Activated CD8-positive, alpha-beta memory T cell treated with anti-CD3 and anti-CD28 coated beads, Interleukin-2, amount 10 ng/mL, durations not matched to agents 7 days and 5 days (primary cell): ENCODE data around the gene NRP1. TPM values are rescaled to one million over a fixed set of nuclear protein-coding genes. Genes with fewer than 3 reads are reported as not detected.
"Not testable (repeated sequence)": the region's sequence is repeated elsewhere in the genome, so short reads cannot be mapped to it uniquely, and the experiment has no call there.

ENCODE experiments used
- ATAC-seq: fragments of 150-1000 bp; cut with Tn5 transposase; one replicate; pipeline ENCODE4 v1.10.0; 2021; ENCODE audit warnings: moderate library complexity
- CTCF ChIA-PET: fragments of 350-600 bp; sonication (Branson Sonifier 250); formaldehyde crosslinking; loops from one replicate; lab custom pipeline; 2021; ENCODE audit warnings: antibody characterized with exemption; lab: Charles Lee
- DNase-seq: peaks from one replicate; pipeline ENCODE4 v3.0.0-alpha.2; 2020
- H3K27ac Mint-ChIP-seq: one replicate; pipeline ENCODE4 v1.8.0; 2021; ENCODE audit warnings: mild to moderate bottlenecking, mixed read lengths
- H3K27me3 Mint-ChIP-seq: one replicate; pipeline ENCODE4 v1.8.0; 2021; ENCODE audit warnings: mixed read lengths
- H3K36me3 Mint-ChIP-seq: one replicate; pipeline ENCODE4 v1.8.0; 2021; ENCODE audit warnings: mild to moderate bottlenecking, mixed read lengths
- H3K4me1 Mint-ChIP-seq: one replicate; pipeline ENCODE4 v1.8.0; 2021; ENCODE audit warnings: mixed read lengths
- H3K4me3 Mint-ChIP-seq: one replicate; pipeline ENCODE4 v1.8.0; 2021; ENCODE audit warnings: mild to moderate bottlenecking, moderate library complexity, mixed read lengths
- H3K9me3 Mint-ChIP-seq: one replicate; pipeline ENCODE4 v1.8.0; 2022; ENCODE audit warnings: low read depth, mixed read lengths
- total RNA-seq, 2 experiments: library from RNA; stranded (reverse); gene quantifications; one replicate each; pipeline ENCODE4 v1.2.3, GENCODE V29; 2021

NRP1 gene
- total RNA-seq, 2 experiments from 2014 or later: 0.55 to 2.0 TPM

GRCh38 chr10:33145451-33146188 lies 188.8 kb downstream of the NRP1 start:
- H3K27me3 Mint-ChIP-seq: no peaks in the 10 kb centered on the region
- no peak overlapping the region for H3K27ac Mint-ChIP-seq
- DNase-seq (no peak), ATAC-seq (no peak)
- peaks cover 2% of the 10 kb centered on the region for H3K36me3 Mint-ChIP-seq
- CTCF ChIA-PET: no interaction called here
- H3K9me3 Mint-ChIP-seq: peaks cover 5% of the 10 kb centered on the region
- peaks cover 22% of the 10 kb centered on the region for H3K4me1 Mint-ChIP-seq
- no peak overlapping the region for H3K4me3 Mint-ChIP-seq

- peak; percentile 50 for DNase-seq
- H3K4me1 Mint-ChIP-seq: peaks cover 29% of the 10 kb centered on the region
Observed at GRCh38 chr10:33143160-33143728, 191.2 kb downstream of the NRP1 start.

GRCh38 chr10:33142295-33142694 lies 192.2 kb downstream of the NRP1 start:
- DNase-seq (no peak), ATAC-seq (no peak)
- Mint-ChIP-seq H3K27me3 (no peaks in the 10 kb centered on the region), H3K4me3 (no peak overlapping the region), H3K36me3 (no peaks in the 10 kb centered on the region), H3K27ac (no peak overlapping the region), H3K9me3 (no peaks in the 10 kb centered on the region), H3K4me1 (peaks cover 39% of the 10 kb centered on the region)
- CTCF ChIA-PET: no interaction called here

More at GRCh38 chr10:33143160-33143728, 191.2 kb downstream of the NRP1 start:
- CTCF ChIA-PET: interaction anchor here (0.7 to 1.2 kb wide), 2 partner anchors 10 to 32 kb away, joined by 3 to 4 read pairs; no protein-coding TSS in a partner anchor
- Mint-ChIP-seq H3K4me3 (no peak overlapping the region), H3K9me3 (peaks cover 2% of the 10 kb centered on the region), H3K27ac (peak overlapping the region; percentile 38), H3K36me3 (no peaks in the 10 kb centered on the region), H3K27me3 (no peaks in the 10 kb centered on the region)
- peak; percentile 57 for ATAC-seq

GRCh38 chr10:33141251-33141650 lies 193.2 kb downstream of the NRP1 start:
- Mint-ChIP-seq H3K27me3 (no peaks in the 10 kb centered on the region), H3K4me1 (peaks cover 49% of the 10 kb centered on the region), H3K9me3 (no peaks in the 10 kb centered on the region), H3K4me3 (no peak overlapping the region), H3K36me3 (no peaks in the 10 kb centered on the region), H3K27ac (no peak overlapping the region)
- DNase-seq (no peak), ATAC-seq (no peak)
- CTCF ChIA-PET: interaction anchor here (1.0 kb wide), 1 partner anchor 25 kb away, joined by 3 read pairs; no protein-coding TSS in a partner anchor

- Mint-ChIP-seq H3K36me3 (no peaks in the 10 kb centered on the region), H3K4me1 (peaks cover 61% of the 10 kb centered on the region), H3K4me3 (peak overlapping the region; percentile 56), H3K9me3 (no peaks in the 10 kb centered on the region), H3K27me3 (no peaks in the 10 kb centered on the region), H3K27ac (peak overlapping the region; percentile 85)
- DNase-seq: peak; percentile 79
- CTCF ChIA-PET: interaction anchor here (1.0 to 1.5 kb wide), 4 partner anchors 9 to 29 kb away, joined by 3 to 7 read pairs (median 4); no protein-coding TSS in a partner anchor
- peak; percentile 73 for ATAC-seq
Observed at GRCh38 chr10:33139181-33139646, 195.3 kb downstream of the NRP1 start.

GRCh38 chr10:33138686-33139085 lies 195.8 kb downstream of the NRP1 start:
- Mint-ChIP-seq H3K4me1 (peaks cover 65% of the 10 kb centered on the region), H3K27ac (peak overlapping the region; percentile 85)
- H3K4me3 Mint-ChIP-seq, H3K9me3 Mint-ChIP-seq, DNase-seq, H3K36me3 Mint-ChIP-seq, ATAC-seq, H3K27me3 Mint-ChIP-seq: not testable (repeated sequence)
- CTCF ChIA-PET: interaction anchor here (1.0 to 1.5 kb wide), 5 partner anchors 9 to 29 kb away, joined by 3 to 7 read pairs (median 3); no protein-coding TSS in a partner anchor

GRCh38 chr10:33137356-33138005 lies 197.0 kb downstream of the NRP1 start:
- no peak overlapping the region for H3K4me3 Mint-ChIP-seq
- H3K27me3 Mint-ChIP-seq: no peaks in the 10 kb centered on the region
- ATAC-seq (no peak), DNase-seq (no peak)
- no peaks in the 10 kb centered on the region for H3K9me3 Mint-ChIP-seq
- CTCF ChIA-PET: interaction anchor here (1.0 to 1.9 kb wide), 2 partner anchors 16 to 21 kb away, joined by 3 to 4 read pairs; no protein-coding TSS in a partner anchor
- no peak overlapping the region for H3K27ac Mint-ChIP-seq
- peaks cover 66% of the 10 kb centered on the region for H3K4me1 Mint-ChIP-seq
- H3K36me3 Mint-ChIP-seq: no peaks in the 10 kb centered on the region

- peak; percentile 29 for ATAC-seq
- Mint-ChIP-seq H3K27me3 (no peaks in the 10 kb centered on the region), H3K27ac (peak overlapping the region; percentile 76), H3K4me3 (no peak overlapping the region), H3K9me3 (no peaks in the 10 kb centered on the region), H3K36me3 (no peaks in the 10 kb centered on the region), H3K4me1 (peaks cover 65% of the 10 kb centered on the region)
- DNase-seq: no peak
- CTCF ChIA-PET: interaction anchor here (1.9 kb wide), 1 partner anchor 21 kb away, joined by 4 read pairs; no protein-coding TSS in a partner anchor
Observed at GRCh38 chr10:33136781-33137180, 197.7 kb downstream of the NRP1 start.

- Mint-ChIP-seq H3K4me1 (peaks cover 67% of the 10 kb centered on the region), H3K9me3 (no peaks in the 10 kb centered on the region), H3K27ac (peak overlapping the region; percentile 76), H3K4me3 (no peak overlapping the region), H3K27me3 (no peaks in the 10 kb centered on the region), H3K36me3 (no peaks in the 10 kb centered on the region)
- DNase-seq (no peak), ATAC-seq (no peak)
- CTCF ChIA-PET: interaction anchor here (1.9 kb wide), 1 partner anchor 20 kb away, joined by 4 read pairs; no protein-coding TSS in a partner anchor
Observed at GRCh38 chr10:33136271-33136670, 198.2 kb downstream of the NRP1 start.

GRCh38 chr10:33134011-33134751 lies 200.3 kb downstream of the NRP1 start:
- peak; percentile 80 for ATAC-seq
- Mint-ChIP-seq H3K4me3 (no peak overlapping the region), H3K4me1 (peaks cover 57% of the 10 kb centered on the region), H3K27ac (peak overlapping the region; percentile 82), H3K27me3 (no peaks in the 10 kb centered on the region), H3K9me3 (no peaks in the 10 kb centered on the region), H3K36me3 (no peaks in the 10 kb centered on the region)
- peak; percentile 82 for DNase-seq
- CTCF ChIA-PET: interaction anchor here (0.9 to 3.0 kb wide), 4 partner anchors 10 to 25 kb away, joined by 3 to 11 read pairs (median 3); no protein-coding TSS in a partner anchor

- Mint-ChIP-seq H3K9me3 (no peaks in the 10 kb centered on the region), H3K27ac (peak overlapping the region; percentile 82), H3K4me3 (no peak overlapping the region), H3K36me3 (no peaks in the 10 kb centered on the region), H3K4me1 (peaks cover 60% of the 10 kb centered on the region), H3K27me3 (no peaks in the 10 kb centered on the region)
- DNase-seq: no peak
- CTCF ChIA-PET: interaction anchor here (1.1 to 3.0 kb wide), 2 partner anchors 17 to 20 kb away, joined by 3 to 11 read pairs; no protein-coding TSS in a partner anchor
- no peak for ATAC-seq
Observed at GRCh38 chr10:33133557-33133956, 200.9 kb downstream of the NRP1 start.

- Mint-ChIP-seq H3K4me3 (no peak overlapping the region), H3K27me3 (no peaks in the 10 kb centered on the region), H3K36me3 (no peaks in the 10 kb centered on the region), H3K4me1 (peaks cover 52% of the 10 kb centered on the region), H3K9me3 (no peaks in the 10 kb centered on the region), H3K27ac (peak overlapping the region; percentile 82)
- CTCF ChIA-PET: interaction anchor here (0.8 to 2.7 kb wide), 2 partner anchors 11 to 16 kb away, joined by 4 to 13 read pairs; no protein-coding TSS in a partner anchor
- peak; percentile 38 for ATAC-seq
- DNase-seq: peak; percentile 66
Observed at GRCh38 chr10:33132626-33133025, 201.8 kb downstream of the NRP1 start.
